ENCODE data around the gene CDIP1. TPM values are rescaled to one million over a fixed set of nuclear protein-coding genes. Genes with fewer than 3 reads are reported as not detected.

Gene CDIP1
- total and polyA plus RNA-seq, 3 donors from 2014 or later, result 32.0 to 34.7 (median 34.0) TPM

DNA sequence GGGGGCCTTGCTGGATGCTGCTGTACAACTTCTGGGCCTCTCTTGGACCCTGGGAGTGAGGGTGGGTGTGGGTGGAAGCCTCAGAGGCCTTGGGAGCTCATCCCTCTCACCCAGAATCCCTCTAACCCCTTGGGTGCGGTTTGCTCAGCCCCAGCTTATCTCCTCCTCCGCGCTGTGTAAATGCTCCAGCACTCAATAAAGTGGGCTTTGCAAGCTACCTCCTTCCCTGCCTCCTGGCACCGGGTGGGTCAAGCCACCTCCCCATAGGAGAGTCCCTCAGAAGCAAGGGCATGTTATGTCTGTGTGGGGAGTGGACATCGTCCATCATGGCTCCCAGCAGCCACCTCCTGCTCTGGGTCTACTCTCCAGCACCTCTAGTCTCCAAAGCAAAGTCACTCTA, 28.4 kb downstream of the CDIP1 start:
- Histone ChIP-seq H3K27me3 (no peaks in the 10 kb centered on the region), H3K36me3 (ENCODE audit: low read depth, missing control alignments) (no peaks in the 10 kb centered on the region), H3K9me3 (no peaks in the 10 kb centered on the region), H3K4me1 (peaks cover 13% of the 10 kb centered on the region), H3K4me3 (no peak overlapping the region), H3K27ac (no peak overlapping the region)
- intact Hi-C loops (cut with DNase I; ENCODE audit: low total_unique reads), result no loop called here
- WGBS, 2 donors, result 70% methylated on average over 5 of the region's 5 CpGs
- no peak for DNase-seq
- TF ChIP-seq, protein P1, sequence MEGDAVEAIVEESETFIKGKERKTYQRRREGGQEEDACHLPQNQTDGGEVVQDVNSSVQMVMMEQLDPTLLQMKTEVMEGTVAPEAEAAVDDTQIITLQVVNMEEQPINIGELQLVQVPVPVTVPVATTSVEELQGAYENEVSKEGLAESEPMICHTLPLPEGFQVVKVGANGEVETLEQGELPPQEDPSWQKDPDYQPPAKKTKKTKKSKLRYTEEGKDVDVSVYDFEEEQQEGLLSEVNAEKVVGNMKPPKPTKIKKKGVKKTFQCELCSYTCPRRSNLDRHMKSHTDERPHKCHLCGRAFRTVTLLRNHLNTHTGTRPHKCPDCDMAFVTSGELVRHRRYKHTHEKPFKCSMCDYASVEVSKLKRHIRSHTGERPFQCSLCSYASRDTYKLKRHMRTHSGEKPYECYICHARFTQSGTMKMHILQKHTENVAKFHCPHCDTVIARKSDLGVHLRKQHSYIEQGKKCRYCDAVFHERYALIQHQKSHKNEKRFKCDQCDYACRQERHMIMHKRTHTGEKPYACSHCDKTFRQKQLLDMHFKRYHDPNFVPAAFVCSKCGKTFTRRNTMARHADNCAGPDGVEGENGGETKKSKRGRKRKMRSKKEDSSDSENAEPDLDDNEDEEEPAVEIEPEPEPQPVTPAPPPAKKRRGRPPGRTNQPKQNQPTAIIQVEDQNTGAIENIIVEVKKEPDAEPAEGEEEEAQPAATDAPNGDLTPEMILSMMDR (IDR thresholded peaks at IDR 0.05), result no peak
- no peak for TF ChIP-seq POLR2A (IDR thresholded peaks at IDR 0.05)

DNA sequence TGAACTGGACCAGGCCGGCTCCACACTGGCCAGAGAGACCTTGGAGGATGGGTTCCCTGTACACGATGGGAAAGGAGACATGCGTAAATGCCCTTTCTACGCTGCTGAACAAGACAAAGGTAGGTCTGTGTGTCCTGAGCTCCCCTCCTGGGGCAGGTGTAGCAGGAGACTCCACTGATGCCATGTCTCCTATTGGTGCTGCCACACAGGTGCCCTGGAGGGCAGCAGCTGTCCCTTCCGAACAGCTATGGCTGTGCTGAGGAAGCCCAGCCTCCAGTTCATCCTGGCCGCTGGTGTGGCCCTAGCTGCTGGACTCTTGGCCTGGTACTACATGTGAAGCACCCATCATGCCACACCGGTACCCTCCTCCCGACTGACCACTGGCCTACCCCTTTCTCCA, 29.2 kb downstream of the CDIP1 start:
- Histone ChIP-seq H3K27ac (no peak overlapping the region), H3K4me3 (no peak overlapping the region), H3K36me3 (ENCODE audit: low read depth, missing control alignments) (no peaks in the 10 kb centered on the region), H3K4me1 (peaks cover 13% of the 10 kb centered on the region), H3K9me3 (no peaks in the 10 kb centered on the region), H3K27me3 (no peaks in the 10 kb centered on the region)
- intact Hi-C loops (cut with DNase I; ENCODE audit: low total_unique reads), result no loop called here
- TF ChIP-seq, protein P1 (IDR thresholded peaks at IDR 0.05), result no peak
- TF ChIP-seq POLR2A (IDR thresholded peaks at IDR 0.05), result no peak
- WGBS, 2 donors, result 84 to 91% methylated on average over 8 of the region's 8 CpGs
- no peak for DNase-seq

DNA sequence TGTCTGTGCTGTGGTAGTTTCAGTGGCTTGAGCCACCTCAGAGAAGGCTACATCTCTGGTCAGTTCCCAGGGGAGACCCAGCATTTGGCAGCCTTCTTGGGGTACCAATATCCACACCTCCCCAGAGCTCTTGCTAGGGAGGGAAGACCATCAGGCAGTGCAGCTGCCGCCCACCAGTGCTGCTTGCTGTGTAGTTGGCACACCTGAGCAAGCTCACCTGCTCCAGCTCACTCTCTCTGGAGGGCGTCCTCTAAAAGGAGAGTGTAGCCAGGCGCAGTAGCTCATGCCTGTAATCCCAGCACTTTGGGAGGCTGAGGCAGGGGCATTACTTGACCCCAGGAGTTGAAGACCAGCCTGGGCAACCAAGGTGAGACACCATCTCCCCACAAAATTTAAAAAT, 29.8 kb downstream of the CDIP1 start:
- no peak overlapping the region for H3K27ac ChIP-seq
- no peak overlapping the region for H3K4me3 ChIP-seq
- H3K4me1 ChIP-seq, result peaks cover 13% of the 10 kb centered on the region
- H3K27me3 ChIP-seq, result no peaks in the 10 kb centered on the region
- 82 to 98% methylated on average over 2 to 3 of the region's 3 CpGs for WGBS, 2 donors
- H3K36me3 ChIP-seq (ENCODE audit: low read depth, missing control alignments), result no peaks in the 10 kb centered on the region
- intact Hi-C loops (cut with DNase I; ENCODE audit: low total_unique reads), result no loop called here
- no peaks in the 10 kb centered on the region for H3K9me3 ChIP-seq
- TF ChIP-seq, protein P1 (IDR thresholded peaks at IDR 0.05), result no peak
- TF ChIP-seq POLR2A (IDR thresholded peaks at IDR 0.05), result no peak
- DNase-seq, result no peak

DNA sequence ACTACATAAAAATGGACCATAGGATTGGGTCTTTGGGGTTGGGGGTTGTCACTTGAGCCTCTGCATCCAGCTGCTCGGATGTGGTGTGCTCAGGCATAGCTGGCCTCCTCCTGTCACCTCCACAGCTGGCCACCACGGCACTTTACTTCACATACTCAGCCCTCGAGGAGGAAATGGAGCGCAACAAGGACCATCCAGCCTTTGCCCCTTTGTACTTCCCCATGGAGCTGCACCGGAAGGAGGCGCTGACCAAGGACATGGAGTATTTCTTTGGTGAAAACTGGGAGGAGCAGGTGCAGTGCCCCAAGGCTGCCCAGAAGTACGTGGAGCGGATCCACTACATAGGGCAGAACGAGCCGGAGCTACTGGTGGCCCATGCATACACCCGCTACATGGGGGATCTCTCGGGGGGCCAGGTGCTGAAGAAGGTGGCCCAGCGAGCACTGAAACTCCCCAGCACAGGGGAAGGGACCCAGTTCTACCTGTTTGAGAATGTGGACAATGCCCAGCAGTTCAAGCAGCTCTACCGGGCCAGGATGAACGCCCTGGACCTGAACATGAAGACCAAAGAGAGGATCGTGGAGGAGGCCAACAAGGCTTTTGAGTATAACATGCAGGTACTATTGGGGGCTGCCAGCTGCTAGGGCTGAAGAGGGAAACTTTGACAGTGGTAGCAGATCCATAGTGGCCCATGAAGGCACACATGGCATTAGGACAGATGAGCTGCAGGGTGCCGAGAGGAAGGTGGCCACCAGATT, 30.8 kb downstream of the CDIP1 start:
- 87 to 94% methylated on average over 13 to 17 of the region's 17 CpGs for WGBS, 2 donors
- Histone ChIP-seq H3K4me3 (no peak overlapping the region), H3K36me3 (ENCODE audit: low read depth, missing control alignments) (no peaks in the 10 kb centered on the region), H3K9me3 (no peaks in the 10 kb centered on the region), H3K4me1 (peaks cover 9% of the 10 kb centered on the region), H3K27ac (no peak overlapping the region), H3K27me3 (no peaks in the 10 kb centered on the region)
- TF ChIP-seq, protein P1 (IDR thresholded peaks at IDR 0.05), result no peak
- TF ChIP-seq POLR2A (IDR thresholded peaks at IDR 0.05), result no peak
- DNase-seq, result no peak
- intact Hi-C loops (cut with DNase I; ENCODE audit: low total_unique reads), result no loop called here

DNA sequence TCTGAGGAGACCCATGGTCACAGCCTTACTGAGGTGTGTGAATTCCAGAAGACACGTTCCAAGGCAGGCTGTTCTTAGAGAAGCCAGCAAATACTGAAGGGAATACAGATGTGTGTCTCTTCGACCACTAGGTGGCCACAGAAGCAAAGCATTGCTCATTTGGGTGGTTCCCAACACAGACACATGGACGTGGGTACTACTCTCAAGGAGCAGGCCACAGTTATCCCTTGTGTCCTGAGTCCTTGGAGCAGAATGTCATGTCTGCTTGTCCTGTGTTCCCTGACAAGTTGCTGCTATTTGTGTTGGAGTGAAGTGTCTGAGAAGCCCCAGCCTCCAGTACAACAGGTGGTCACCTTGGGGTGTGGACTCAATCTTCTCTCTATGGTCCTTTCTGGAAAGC, 32.1 kb downstream of the CDIP1 start:
- TF ChIP-seq, protein P1 (IDR thresholded peaks at IDR 0.05), result peak; percentile 78 to 85 (median 82)
- no peak for TF ChIP-seq POLR2A (IDR thresholded peaks at IDR 0.05)
- peaks cover 6% of the 10 kb centered on the region for H3K4me1 ChIP-seq
- 18 to 21% methylated on average over 3 of the region's 3 CpGs for WGBS, 2 donors
- H3K9me3 ChIP-seq, result no peaks in the 10 kb centered on the region
- no peaks in the 10 kb centered on the region for H3K36me3 ChIP-seq (ENCODE audit: low read depth, missing control alignments)
- peak; percentile 77 for DNase-seq
- intact Hi-C loops (cut with DNase I; ENCODE audit: low total_unique reads), result no loop called here
- H3K27me3 ChIP-seq, result no peaks in the 10 kb centered on the region
- peak overlapping the region in 1 of 2 donors; percentile 36 for H3K27ac ChIP-seq
- H3K4me3 ChIP-seq, result no peak overlapping the region
